Testis (tissue), 3 donors: ENCODE data around the gene C12orf42. TPM values are rescaled to one million over a fixed set of nuclear protein-coding genes. Genes with fewer than 3 reads are reported as not detected.

Experiments
- DNase-seq: peaks from one replicate; pipeline ENCODE4 v3.0.0-alpha.2; 2019
- H3K27ac ChIP-seq, 2 donors: fragments of 200-600 bp; sonication (generic); one replicate each; pipeline ENCODE4 v1.5.1; 2019
- H3K27me3 ChIP-seq: fragments of 200-600 bp; sonication (generic); one replicate; pipeline ENCODE4 v1.5.1; 2019
- H3K36me3 ChIP-seq: fragments of 200-600 bp; sonication (generic); one replicate; pipeline ENCODE4 v1.5.1; 2017; ENCODE audit warnings: low read depth; ENCODE audit errors: missing control alignments
- H3K4me1 ChIP-seq: fragments of 200-600 bp; sonication (generic); one replicate; pipeline ENCODE4 v1.5.1; 2019
- H3K4me3 ChIP-seq, 2 donors: fragments of 200-600 bp; sonication (generic); one replicate each; pipeline ENCODE4 v1.5.1; 2017 to 2019
- H3K9me3 ChIP-seq: fragments of 200-600 bp; sonication (generic); one replicate; pipeline ENCODE4 v1.5.1; 2017
- POLR2A ChIP-seq: fragments of 450-650 bp; IDR thresholded peaks from one replicate; pipeline ENCODE4 v1.6.1; 2017; ENCODE audit warnings: antibody characterized with exemption, mild to moderate bottlenecking, moderate library complexity
- WGBS, 2 donors: methylation state at CpG; one replicate each; pipeline ENCODE4 v1.1.5; 2018; 5-methylcytosine and 5-hydroxymethylcytosine counted together
- intact Hi-C: fragments of 100-400 bp; cut with DNase I; formaldehyde crosslinking; loops from one replicate; pipeline ENCODE4 v1.15.1; 2023; ENCODE audit warnings: low total_unique reads
- polyA plus RNA-seq: library from polyadenylated mRNA; stranded (reverse); fragments of 350-450 nt; fragmentation: Illumina TruSeq; extraction: RNeasy Lipid Tissue Mini Kit (QIAGEN cat#74804); gene quantifications from one replicate; pipeline ENCODE4 v1.2.3, GENCODE V29; 2014; ENCODE audit warnings: low read depth, low replicate concordance; ENCODE audit not compliant: insufficient read depth
- total RNA-seq, 2 donors: library from RNA; depleted of rRNA; stranded (reverse); fragments of >200 nt; gene quantifications; one replicate each; pipeline ENCODE4 v1.2.3, GENCODE V29; 2016
- TF ChIP-seq, protein P1 (sequence below), 3 experiments: fragments of 450-650 bp in 2 of 3; fragments of 200-600 bp in 1 of 3; sonication (generic) in 1 of 3; IDR thresholded peaks; one replicate each; pipeline ENCODE4 v1.5.1; 2016 to 2019; ENCODE audit warnings: antibody characterized with exemption in 3 of 3, mild to moderate bottlenecking in 2 of 3, moderate library complexity in 1 of 3

Gene C12orf42
- total and polyA plus RNA-seq, 3 donors from 2014 or later = 22.5 to 57.9 (median 46.8) TPM

DNA sequence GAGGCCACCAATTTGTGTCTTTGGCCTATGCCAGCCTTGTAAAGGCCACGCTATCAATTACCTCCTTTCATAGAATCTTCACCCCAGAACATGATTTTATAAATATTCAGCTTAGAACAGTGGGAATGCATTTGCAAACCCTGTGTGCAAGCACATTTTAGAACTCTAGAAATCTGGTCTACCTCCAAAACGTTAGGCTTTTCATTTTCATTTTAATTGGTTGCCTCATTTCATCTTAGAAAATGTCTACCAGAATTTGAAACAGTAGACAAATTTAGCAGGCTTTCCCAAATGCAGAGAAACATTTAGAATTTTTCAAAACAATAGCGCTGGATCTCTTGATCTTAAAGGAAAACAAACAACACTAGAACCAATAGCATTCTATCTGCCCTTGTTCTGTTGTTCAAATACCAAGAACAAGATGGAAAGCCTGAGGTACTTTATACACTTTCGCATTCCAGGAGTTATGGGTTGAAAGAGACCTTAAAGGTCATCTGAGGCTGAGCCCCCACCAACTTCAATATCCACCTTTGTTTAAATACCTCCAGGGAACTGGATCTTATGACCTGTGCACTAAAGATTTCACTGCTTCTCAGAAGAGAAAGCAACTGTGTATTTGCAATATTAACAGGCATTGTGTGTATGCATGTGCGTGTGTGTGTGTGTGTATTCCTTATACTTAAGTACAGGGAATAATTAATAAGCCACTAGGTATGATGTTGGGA lies 185.1 kb downstream of the C12orf42 start:
- Histone ChIP-seq H3K27me3 (no peaks in the 10 kb centered on the region), H3K27ac (no peak overlapping the region), H3K36me3 (no peaks in the 10 kb centered on the region), H3K4me3 (no peak overlapping the region), H3K9me3 (no peaks in the 10 kb centered on the region), H3K4me1 (no peaks in the 10 kb centered on the region)
- no peak for TF ChIP-seq POLR2A
- TF ChIP-seq, protein P1, sequence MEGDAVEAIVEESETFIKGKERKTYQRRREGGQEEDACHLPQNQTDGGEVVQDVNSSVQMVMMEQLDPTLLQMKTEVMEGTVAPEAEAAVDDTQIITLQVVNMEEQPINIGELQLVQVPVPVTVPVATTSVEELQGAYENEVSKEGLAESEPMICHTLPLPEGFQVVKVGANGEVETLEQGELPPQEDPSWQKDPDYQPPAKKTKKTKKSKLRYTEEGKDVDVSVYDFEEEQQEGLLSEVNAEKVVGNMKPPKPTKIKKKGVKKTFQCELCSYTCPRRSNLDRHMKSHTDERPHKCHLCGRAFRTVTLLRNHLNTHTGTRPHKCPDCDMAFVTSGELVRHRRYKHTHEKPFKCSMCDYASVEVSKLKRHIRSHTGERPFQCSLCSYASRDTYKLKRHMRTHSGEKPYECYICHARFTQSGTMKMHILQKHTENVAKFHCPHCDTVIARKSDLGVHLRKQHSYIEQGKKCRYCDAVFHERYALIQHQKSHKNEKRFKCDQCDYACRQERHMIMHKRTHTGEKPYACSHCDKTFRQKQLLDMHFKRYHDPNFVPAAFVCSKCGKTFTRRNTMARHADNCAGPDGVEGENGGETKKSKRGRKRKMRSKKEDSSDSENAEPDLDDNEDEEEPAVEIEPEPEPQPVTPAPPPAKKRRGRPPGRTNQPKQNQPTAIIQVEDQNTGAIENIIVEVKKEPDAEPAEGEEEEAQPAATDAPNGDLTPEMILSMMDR (IDR thresholded peaks at IDR 0.05) = no peak
- WGBS, 2 donors = 77 to 85% methylated on average over 5 of the region's 5 CpGs
- intact Hi-C loops = no loop called here
- no peak for DNase-seq

DNA sequence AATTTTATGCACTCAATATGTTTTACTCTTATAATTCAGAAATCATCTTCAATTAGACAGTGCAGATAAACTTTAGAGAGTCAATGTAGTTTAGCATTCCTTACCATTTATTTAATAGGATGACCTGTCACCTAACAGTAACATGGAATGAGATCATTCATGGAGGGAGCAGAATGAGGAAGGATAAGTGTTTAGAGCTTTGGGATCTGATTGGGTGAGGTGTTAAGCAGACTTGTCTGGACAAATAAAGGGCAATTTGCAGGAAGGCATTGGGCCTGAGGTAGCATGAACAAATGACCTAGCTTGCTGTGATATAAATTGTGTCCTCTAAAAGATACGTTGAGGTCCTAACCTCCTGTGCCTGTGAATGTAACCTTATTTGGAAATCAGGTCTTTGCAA lies 187.4 kb downstream of the C12orf42 start:
- H3K9me3 ChIP-seq = no peaks in the 10 kb centered on the region
- DNase-seq = no peak
- intact Hi-C loops = no loop called here
- no peak overlapping the region for H3K4me3 ChIP-seq
- no peaks in the 10 kb centered on the region for H3K4me1 ChIP-seq
- 68 to 86% methylated on average over 1 of the region's 1 CpG for WGBS, 2 donors
- no peaks in the 10 kb centered on the region for H3K27me3 ChIP-seq
- no peak overlapping the region for H3K27ac ChIP-seq
- no peaks in the 10 kb centered on the region for H3K36me3 ChIP-seq
- TF ChIP-seq POLR2A = no peak
- TF ChIP-seq, protein P1 (IDR thresholded peaks at IDR 0.05) = no peak

DNA sequence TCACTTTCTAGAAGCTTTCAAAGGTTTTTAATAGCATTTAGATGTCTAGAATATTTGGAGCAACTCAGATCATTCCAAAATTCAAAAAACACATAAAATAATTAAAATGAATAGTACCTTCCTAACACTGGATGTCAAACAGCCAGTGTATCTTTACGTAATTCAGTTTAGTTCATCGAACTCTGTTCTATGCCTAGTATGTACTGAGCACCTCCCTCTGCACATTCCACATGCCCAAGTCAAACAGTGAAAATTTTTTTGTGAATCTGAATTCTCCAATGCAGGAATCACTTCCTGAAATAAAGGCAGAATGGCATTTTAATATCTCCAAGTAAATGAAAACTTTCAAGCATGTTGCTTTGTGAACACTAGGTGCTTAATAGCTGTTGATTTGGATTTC lies 192.3 kb downstream of the C12orf42 start:
- intact Hi-C loops = no loop called here

DNA sequence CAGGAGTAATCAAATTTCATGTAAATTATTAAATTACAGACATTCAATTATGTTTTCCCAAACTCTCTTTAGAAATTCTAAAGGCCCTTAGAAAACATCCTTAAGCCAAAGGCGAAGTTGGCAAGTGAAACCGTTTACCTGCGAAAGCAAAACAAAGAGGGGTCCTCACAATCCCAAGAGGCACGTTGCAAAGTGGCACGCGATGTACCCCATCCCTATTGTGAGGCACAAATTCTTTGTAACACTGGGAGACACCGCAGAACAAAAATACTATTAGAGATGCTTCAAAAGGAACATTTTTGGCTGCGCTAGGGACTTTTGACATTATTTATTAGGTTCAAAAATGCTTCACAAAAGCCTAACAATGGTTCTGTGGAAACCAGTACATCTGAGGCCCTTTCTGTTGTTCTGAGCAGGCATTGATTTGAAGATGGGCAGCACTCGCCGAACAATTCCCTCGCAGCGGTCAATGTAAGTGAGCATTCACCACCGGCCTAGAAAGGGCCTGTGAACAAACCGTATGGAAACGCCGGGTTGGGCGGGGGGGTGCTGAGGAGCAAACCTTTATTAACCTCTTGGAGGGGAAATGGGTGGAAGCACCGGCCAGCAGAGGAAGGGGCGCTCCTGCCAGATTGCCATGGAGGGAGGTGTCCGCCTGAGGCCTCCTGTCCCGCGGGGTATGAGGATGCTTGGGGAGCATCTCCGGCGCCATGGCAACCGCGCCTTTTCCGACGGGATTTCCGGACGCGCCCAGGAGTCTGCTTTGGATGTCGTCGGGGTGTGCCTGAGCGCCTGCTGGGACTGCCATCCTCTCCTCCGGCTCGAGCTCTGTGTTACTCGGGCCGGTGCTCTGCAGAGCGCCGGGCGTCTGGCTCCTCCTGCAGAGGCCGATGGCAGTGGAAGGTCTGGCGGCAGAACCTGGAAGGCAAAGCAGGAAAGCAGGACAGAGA lies 193.9 kb downstream of the C12orf42 start:
- intact Hi-C loops = no loop called here
- H3K36me3 ChIP-seq = no peaks in the 10 kb centered on the region
- 16 to 29% methylated on average over 24 to 43 of the region's 43 CpGs for WGBS, 2 donors
- no peaks in the 10 kb centered on the region for H3K27me3 ChIP-seq
- H3K27ac ChIP-seq = no peak overlapping the region
- no peak for TF ChIP-seq POLR2A
- TF ChIP-seq, protein P1 (IDR thresholded peaks at IDR 0.05) = no peak
- H3K9me3 ChIP-seq = no peaks in the 10 kb centered on the region
- peak; percentile 22 for DNase-seq
- H3K4me3 ChIP-seq = peak overlapping the region; percentile 6 to 42
- no peaks in the 10 kb centered on the region for H3K4me1 ChIP-seq

More for the DNA sequence above, 192.3 kb downstream of the C12orf42 start:
- Histone ChIP-seq H3K36me3 (no peaks in the 10 kb centered on the region), H3K4me1 (no peaks in the 10 kb centered on the region), H3K4me3 (no peak overlapping the region), H3K27ac (no peak overlapping the region), H3K27me3 (no peaks in the 10 kb centered on the region), H3K9me3 (no peaks in the 10 kb centered on the region)
- no peak for DNase-seq
- WGBS, 2 donors = 92 to 97% methylated on average over 2 of the region's 2 CpGs
- TF ChIP-seq, protein P1 (IDR thresholded peaks at IDR 0.05) = no peak
- no peak for TF ChIP-seq POLR2A
